LNCAP (cell line): ENCODE results near the gene CAPN15.

ENCODE experiments used
- CTCF ChIP-seq: fragments of 450-650 bp; IDR thresholded peaks from 2 replicates; pipeline ENCODE4 v1.5.1; 2017; ENCODE audit warnings: mild to moderate bottlenecking

The CAPN15 gene

GRCh38 chr16:561957-562938 lies 34.7 kb downstream of the CAPN15 start:
- TF ChIP-seq CTCF: no peak

DNA sequence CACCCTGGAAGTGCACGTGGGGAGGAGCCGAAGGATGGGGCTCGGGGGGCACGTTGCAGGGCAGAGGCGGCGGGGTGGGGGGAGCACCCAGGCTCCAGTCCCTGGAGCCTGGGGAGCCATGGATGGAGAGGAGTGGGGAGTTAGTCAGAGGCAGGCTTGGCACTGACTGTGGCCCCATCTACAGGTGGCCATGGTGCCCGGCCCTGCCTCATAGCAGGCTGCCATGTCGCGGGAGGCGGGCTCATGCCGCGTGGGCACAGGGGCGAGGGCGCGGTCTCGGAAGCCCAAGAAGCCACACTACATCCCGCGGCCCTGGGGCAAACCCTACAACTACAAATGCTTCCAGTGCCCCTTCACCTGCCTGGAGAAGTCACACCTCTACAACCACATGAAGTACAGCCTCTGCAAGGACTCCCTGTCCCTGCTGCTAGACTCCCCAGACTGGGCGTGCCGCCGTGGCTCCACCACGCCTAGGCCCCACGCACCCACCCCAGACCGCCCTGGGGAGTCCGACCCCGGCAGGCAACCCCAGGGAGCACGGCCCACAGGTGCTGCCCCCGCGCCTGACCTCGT lies 35.6 kb downstream of the CAPN15 start:
- no peak for TF ChIP-seq CTCF

- no peak for TF ChIP-seq CTCF
These were observed 37.3 kb downstream of the CAPN15 start for GRCh38 chr16:564690-565418.

- no peak for TF ChIP-seq CTCF
These were observed 38.2 kb downstream of the CAPN15 start for GRCh38 chr16:565419-566330.

GRCh38 chr16:566475-567372 lies 39.2 kb downstream of the CAPN15 start, which contains the start of gene NHLRC4:
TSS of gene NHLRC4 (plus strand) at chr16:567005. CDS start at chr16:568048, 1,043 bp downstream.
- TF ChIP-seq CTCF: no peak

GRCh38 chr16:567373-568256 lies 40.1 kb downstream of the CAPN15 start:
- TF ChIP-seq CTCF: no peak
